Mesodermal cell (in vitro differentiated cells): ENCODE data around the gene SLC25A44.

Experiments
- H3K27ac ChIP-seq: 2 replicates; pipeline ENCODE4 v1.7.0; 2013; ENCODE audit warnings: mild to moderate bottlenecking, low read depth, low read length, moderate library complexity; ENCODE audit not compliant: severe bottlenecking
- H3K36me3 ChIP-seq: 2 replicates; pipeline ENCODE4 v1.7.1; 2013; ENCODE audit warnings: mild to moderate bottlenecking, low read length, moderate library complexity; ENCODE audit not compliant: control insufficient read depth, insufficient read depth
- H3K4me1 ChIP-seq: one replicate; pipeline ENCODE4 v1.7.1; 2013; ENCODE audit warnings: mild to moderate bottlenecking, low read length; ENCODE audit not compliant: insufficient read depth, control insufficient read depth, poor library complexity, severe bottlenecking
- H3K4me3 ChIP-seq: 2 replicates; pipeline ENCODE4 v1.7.0; 2013; ENCODE audit warnings: low read length, control low read depth, mild to moderate bottlenecking; ENCODE audit not compliant: insufficient read depth, poor library complexity, severe bottlenecking; ENCODE audit errors: extremely low read depth
- H3K9me3 ChIP-seq: 2 replicates; pipeline ENCODE4 v1.7.1; 2013; ENCODE audit warnings: mild to moderate bottlenecking, low read length, moderate library complexity; ENCODE audit not compliant: control insufficient read depth
- WGBS, 2 experiments: methylation state at CpG; one replicate each; pipeline ENCODE4 v1.1.5; 2013; ENCODE audit warnings: missing lambda C conversion rate in 2 of 2; ENCODE audit not compliant: insufficient coverage in 2 of 2; 5-methylcytosine and 5-hydroxymethylcytosine counted together

SLC25A44 gene

GRCh38 chr1:156152628-156153027 lies 41.3 kb upstream of the SLC25A44 start:
- no peak overlapping the region for H3K4me3 ChIP-seq
- peaks cover 24% of the 10 kb centered on the region for H3K4me1 ChIP-seq
- 92 to 96% methylated on average over 4 of the region's 5 CpGs for WGBS, 2 experiments
- H3K36me3 ChIP-seq = no peaks in the 10 kb centered on the region
- no peak overlapping the region for H3K27ac ChIP-seq
- H3K9me3 ChIP-seq = no peaks in the 10 kb centered on the region

- H3K36me3 ChIP-seq = no peaks in the 10 kb centered on the region
- no peaks in the 10 kb centered on the region for H3K9me3 ChIP-seq
- no peak within 1 kb of the TSS for H3K4me3 ChIP-seq
- WGBS, 2 experiments = 95 to 97% methylated on average over 6 of the region's 10 CpGs
- H3K4me1 ChIP-seq = peaks cover 22% of the 10 kb centered on the region
- H3K27ac ChIP-seq = no peak within 1 kb of the TSS
Measured at GRCh38 chr1:156153362-156153761, 40.5 kb upstream of the SLC25A44 start, which contains the start of gene SEMA4A. Gene SEMA4A (plus strand): TSS chr1:156153585. CDS start chr1:156154579, 994 bp downstream.

GRCh38 chr1:156154317-156154749 lies 39.6 kb upstream of the SLC25A44 start:
- H3K4me3 ChIP-seq = no peak overlapping the region
- no peak overlapping the region for H3K27ac ChIP-seq
- H3K4me1 ChIP-seq = peaks cover 23% of the 10 kb centered on the region
- no peaks in the 10 kb centered on the region for H3K36me3 ChIP-seq
- WGBS, 2 experiments = 80 to 95% methylated on average over 4 to 8 of the region's 11 CpGs
- no peaks in the 10 kb centered on the region for H3K9me3 ChIP-seq

- Histone ChIP-seq H3K36me3 (no peaks in the 10 kb centered on the region), H3K4me3 (no peak overlapping the region), H3K27ac (no peak overlapping the region), H3K4me1 (peaks cover 22% of the 10 kb centered on the region), H3K9me3 (no peaks in the 10 kb centered on the region)
- 89 to 91% methylated on average over 7 to 8 of the region's 12 CpGs for WGBS, 2 experiments
Measured at GRCh38 chr1:156155756-156156510, 38.0 kb upstream of the SLC25A44 start.

GRCh38 chr1:156157506-156157905 lies 36.4 kb upstream of the SLC25A44 start:
- no peak overlapping the region for H3K27ac ChIP-seq
- WGBS, 2 experiments = 96 to 100% methylated on average over 3 of the region's 3 CpGs
- no peaks in the 10 kb centered on the region for H3K36me3 ChIP-seq
- peaks cover 17% of the 10 kb centered on the region for H3K4me1 ChIP-seq
- no peak overlapping the region for H3K4me3 ChIP-seq
- no peaks in the 10 kb centered on the region for H3K9me3 ChIP-seq

- Histone ChIP-seq H3K4me3 (no peak overlapping the region), H3K9me3 (no peaks in the 10 kb centered on the region), H3K4me1 (peaks cover 18% of the 10 kb centered on the region), H3K36me3 (no peaks in the 10 kb centered on the region), H3K27ac (no peak overlapping the region)
- 83 to 89% methylated on average over 3 to 4 of the region's 5 CpGs for WGBS, 2 experiments
Measured at GRCh38 chr1:156157966-156158365, 35.9 kb upstream of the SLC25A44 start.

- H3K9me3 ChIP-seq = no peaks in the 10 kb centered on the region
- H3K4me3 ChIP-seq = no peak overlapping the region
- no peaks in the 10 kb centered on the region for H3K36me3 ChIP-seq
- no peak overlapping the region for H3K27ac ChIP-seq
- WGBS, 2 experiments = 84 to 86% methylated on average over 9 to 11 of the region's 13 CpGs
- H3K4me1 ChIP-seq = peaks cover 18% of the 10 kb centered on the region
Measured at GRCh38 chr1:156160000-156160742, 33.7 kb upstream of the SLC25A44 start.

GRCh38 chr1:156160743-156161171 lies 33.1 kb upstream of the SLC25A44 start:
- Histone ChIP-seq H3K4me3 (no peak overlapping the region), H3K27ac (no peak overlapping the region), H3K4me1 (peaks cover 13% of the 10 kb centered on the region), H3K36me3 (no peaks in the 10 kb centered on the region), H3K9me3 (no peaks in the 10 kb centered on the region)
- 9 to 10% methylated on average over 7 to 9 of the region's 22 CpGs for WGBS, 2 experiments

GRCh38 chr1:156162430-156163037 lies 31.4 kb upstream of the SLC25A44 start:
- Histone ChIP-seq H3K27ac (no peak overlapping the region), H3K4me1 (peaks cover 10% of the 10 kb centered on the region), H3K4me3 (no peak overlapping the region), H3K36me3 (no peaks in the 10 kb centered on the region), H3K9me3 (no peaks in the 10 kb centered on the region)
- 85 to 88% methylated on average over 5 of the region's 5 CpGs for WGBS, 2 experiments

GRCh38 chr1:156163712-156164111 lies 30.2 kb upstream of the SLC25A44 start:
- Histone ChIP-seq H3K4me3 (no peak overlapping the region), H3K27ac (no peak overlapping the region), H3K4me1 (peaks cover 10% of the 10 kb centered on the region), H3K36me3 (no peaks in the 10 kb centered on the region), H3K9me3 (no peaks in the 10 kb centered on the region)
- 100% methylated on average over 1 of the region's 1 CpG; no CpG with 5 or more reads in 1 of the 2 experiments for WGBS, 2 experiments
